GM18907 (cell line): Measurements from ENCODE around the gene PPAT.
A peak's percentile ranks its signal among the peaks of the same experiment; 100 is the strongest.

Experiments used
- ATAC-seq: cut with Tn5 transposase; IDR thresholded peaks from one replicate; pipeline ENCODE4 v1.9.1; 2021; ENCODE audit warnings: mild to moderate bottlenecking, moderate library complexity; ENCODE audit not compliant: unreplicated experiment

The PPAT gene

GRCh38 chr4:56434599-56435139 is 746 bp downstream of the PPAT start:
- peak; percentile 23 for ATAC-seq

DNA sequence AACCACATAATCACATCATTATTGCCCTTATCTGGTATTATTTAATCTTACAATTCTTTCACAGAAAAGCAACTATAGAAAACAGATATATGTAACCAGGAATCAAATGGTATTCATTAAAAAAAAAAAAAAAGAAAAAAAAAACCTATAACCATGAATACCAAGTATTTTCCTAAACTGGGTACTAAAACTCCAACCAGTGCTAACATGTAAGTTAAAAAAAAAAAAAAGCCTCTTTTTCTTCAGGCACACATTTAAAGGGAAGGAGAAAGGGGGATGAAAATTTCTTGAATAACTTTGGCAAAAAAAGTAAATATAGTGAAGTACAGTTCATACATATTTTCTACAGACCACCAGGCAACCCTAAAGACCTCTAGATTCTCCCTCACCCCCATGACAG is 2.1 kb downstream of the PPAT start:
- ATAC-seq = no peak

- ATAC-seq = no peak
Measured at GRCh38 chr4:56430203-56430602, 5.2 kb downstream of the PPAT start.

- ATAC-seq = no peak
Measured at GRCh38 chr4:56427179-56427578, 8.2 kb downstream of the PPAT start.

- ATAC-seq = peak; percentile 90
Measured at GRCh38 chr4:56426273-56426672, 9.1 kb downstream of the PPAT start.

DNA sequence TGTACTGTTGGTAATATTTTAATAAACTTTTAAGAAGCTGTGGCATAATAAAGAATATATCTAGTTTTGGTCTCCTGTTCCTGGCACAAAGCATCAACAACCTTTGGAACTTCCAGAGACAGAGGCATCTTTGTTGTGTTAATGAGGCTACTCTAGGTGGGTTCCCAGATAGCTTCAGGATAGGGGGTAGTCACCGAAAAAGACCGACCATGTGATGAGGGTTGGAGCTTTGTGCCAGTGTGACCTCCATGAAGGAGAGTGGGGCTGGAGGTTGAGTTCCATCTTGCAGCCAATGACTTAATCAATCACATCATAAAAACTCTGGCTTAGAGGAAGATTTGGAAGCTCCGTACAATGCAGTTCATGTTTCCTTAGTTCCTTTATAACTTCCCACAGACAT is 9.9 kb downstream of the PPAT start:
- ATAC-seq = no peak

GRCh38 chr4:56424697-56425514 is 10.5 kb downstream of the PPAT start:
- no peak for ATAC-seq

DNA sequence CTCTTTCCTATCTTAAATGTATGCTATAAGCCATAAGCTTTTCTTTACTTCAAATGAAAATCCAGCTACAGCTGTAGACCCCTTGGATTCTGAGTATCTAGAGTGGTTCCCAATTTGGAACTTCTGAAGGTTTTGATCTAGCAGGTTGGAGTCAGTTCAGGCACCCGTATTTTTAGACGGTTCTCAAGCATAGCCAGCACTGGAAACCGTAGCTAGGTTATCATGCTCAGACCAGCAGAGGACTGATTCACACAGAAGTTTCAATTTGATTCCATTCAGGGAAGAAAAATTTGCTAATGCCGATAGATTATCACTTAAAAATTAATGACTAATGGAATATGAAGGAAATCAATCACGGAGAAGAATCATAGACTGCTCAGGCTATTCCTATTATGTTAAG is 11.2 kb downstream of the PPAT start:
- no peak for ATAC-seq

- ATAC-seq = no peak
Measured at GRCh38 chr4:56417396-56417795, 18.0 kb downstream of the PPAT start.

DNA sequence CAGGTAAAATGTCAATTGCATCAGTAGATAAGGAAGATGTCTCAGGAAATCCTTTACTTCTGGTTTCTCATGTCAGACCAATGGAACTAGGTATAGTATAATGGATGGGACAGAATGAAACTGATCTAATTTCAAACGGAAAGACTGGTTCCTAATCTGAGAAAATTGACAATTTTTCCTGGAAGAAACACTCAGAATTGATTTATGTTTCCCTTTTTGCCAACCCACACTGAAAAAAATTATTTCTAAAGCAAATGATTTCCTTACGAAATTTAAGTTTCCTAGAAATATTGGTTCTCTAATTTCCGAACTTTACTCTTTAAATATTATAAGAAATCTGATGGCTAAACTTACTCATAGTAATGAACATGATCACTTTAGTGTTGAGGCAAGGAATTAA is 19.1 kb downstream of the PPAT start:
- no peak for ATAC-seq

DNA sequence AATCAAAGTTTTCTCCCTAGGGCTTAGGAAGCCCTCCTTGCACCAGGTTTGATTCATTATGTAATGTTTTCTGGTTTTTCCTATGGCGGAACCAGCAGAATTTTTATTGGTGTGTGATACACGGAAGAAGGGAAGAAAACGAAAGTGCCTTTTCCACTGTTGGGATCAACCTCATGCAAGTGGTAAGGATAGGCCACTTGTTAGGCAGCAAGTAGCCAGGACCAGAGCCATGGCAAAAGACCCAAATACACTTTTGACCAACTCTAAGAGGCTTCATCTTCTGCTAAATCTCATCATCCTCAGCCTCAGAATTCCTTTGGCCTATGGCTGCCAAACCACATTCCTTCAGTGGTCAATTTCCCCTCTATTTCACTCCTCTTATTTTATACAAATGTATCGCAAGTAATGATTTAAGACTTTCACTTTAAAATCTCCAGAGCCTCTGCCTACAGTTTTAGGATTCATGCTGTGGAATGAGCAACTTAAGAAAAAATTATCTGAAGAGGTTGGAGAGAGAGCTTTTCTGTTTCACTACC is 21.2 kb downstream of the PPAT start:
- no peak for ATAC-seq

GRCh38 chr4:56410247-56411062 is 25.0 kb downstream of the PPAT start:
- no peak for ATAC-seq

- no peak for ATAC-seq
Measured at GRCh38 chr4:56409511-56410090, 25.8 kb downstream of the PPAT start.

- no peak for ATAC-seq
Measured at GRCh38 chr4:56408978-56409377, 26.4 kb downstream of the PPAT start.

DNA sequence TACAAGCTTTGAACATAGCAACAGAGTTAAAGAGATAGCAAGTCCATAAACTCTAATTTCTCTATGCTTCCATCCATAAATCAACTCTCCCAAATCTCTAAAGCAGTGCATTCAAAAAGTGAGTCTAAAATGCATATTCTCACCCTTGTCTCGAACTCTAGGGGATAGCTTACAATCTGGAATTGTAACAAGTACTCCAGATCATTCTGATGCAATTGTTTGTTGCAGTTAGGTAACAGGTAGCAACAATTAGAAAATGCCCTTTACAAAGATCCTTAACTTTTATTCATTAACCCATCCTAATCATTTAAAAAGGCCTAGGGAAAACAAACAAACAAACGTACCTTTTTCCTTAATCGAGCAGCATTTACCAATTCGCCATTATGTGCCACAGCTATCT is 29.3 kb downstream of the PPAT start:
- no peak for ATAC-seq

GRCh38 chr4:56405016-56405415 is 30.4 kb downstream of the PPAT start:
- no peak for ATAC-seq

GRCh38 chr4:56400560-56400959 is 34.9 kb downstream of the PPAT start:
- no peak for ATAC-seq

DNA sequence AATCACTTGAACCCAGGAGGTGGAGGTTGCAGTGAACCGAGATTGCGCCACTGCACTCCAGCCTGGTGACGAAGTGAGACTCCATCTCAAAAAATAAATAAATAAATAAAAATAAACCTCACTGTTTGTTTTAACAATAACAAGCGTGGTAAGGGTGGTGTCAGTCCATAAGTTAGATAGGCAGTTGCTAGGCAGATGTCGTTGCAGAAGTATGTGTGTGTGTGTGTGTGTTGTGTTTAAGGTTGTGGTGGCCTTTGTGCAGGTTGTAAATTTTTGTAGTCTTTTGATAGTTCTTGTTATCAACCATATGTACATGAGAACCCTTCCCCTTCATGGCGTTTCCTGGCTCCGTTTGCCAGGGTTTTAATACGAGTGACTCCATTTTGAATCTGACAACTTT is 44.1 kb downstream of the PPAT start:
- no peak for ATAC-seq

DNA sequence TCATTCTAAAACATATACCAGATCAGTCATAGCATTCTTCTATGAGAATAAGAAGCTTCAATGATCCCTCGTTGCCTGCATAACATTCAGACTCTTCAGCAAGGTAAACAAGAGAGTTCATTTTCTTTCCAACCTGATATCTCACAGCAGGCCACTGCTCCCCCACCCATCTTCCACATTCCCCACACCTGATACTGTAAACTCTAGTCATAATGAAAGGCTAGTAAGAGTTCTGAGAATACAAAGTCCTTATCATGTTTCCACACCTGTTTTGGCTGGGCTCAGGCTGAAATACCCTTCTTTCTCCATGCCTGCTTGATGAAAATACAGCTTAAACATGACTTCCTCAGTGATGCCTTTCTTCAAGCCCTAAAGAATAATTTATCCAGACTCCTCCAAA is 45.9 kb downstream of the PPAT start:
- no peak for ATAC-seq

DNA sequence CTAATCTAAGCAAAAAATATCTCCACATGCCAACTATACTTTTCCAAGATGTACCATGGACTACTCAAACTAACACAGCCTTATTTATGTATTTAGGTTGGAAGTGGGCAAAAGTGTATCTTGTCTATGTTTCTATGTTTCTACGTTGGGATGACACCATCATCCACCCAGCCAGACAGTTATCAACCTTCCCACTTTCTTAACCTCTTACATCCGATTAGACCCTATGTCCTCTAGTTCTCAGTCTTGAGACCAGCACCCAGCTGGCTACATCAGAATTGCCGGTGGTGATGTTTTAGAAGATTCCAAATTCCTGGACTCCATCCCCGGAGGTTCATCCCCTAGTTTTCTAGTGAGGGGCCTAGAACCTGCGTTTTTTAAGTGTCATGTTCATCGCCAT is 47.1 kb downstream of the PPAT start:
- ATAC-seq = no peak
